ENCODE results near the gene STARD3NL.

- TF ChIP-seq CEBPB (IDR thresholded peaks at IDR 0.05) (no peak), RAD21 (IDR thresholded peaks at IDR 0.05; ENCODE audit: low read depth) (no peak), YY1 (IDR thresholded peaks at IDR 0.05; ENCODE audit: low read depth) (no peak), MAX (IDR thresholded peaks at IDR 0.05) (no peak), FOXM1 (IDR thresholded peaks at IDR 0.05; ENCODE audit: borderline replicate concordance, low read depth) (no peak), EP300 (IDR thresholded peaks at IDR 0.05; ENCODE audit: borderline replicate concordance) (no peak), TAF1 (IDR thresholded peaks at IDR 0.05; ENCODE audit: low read depth) (no peak), TCF12 (IDR thresholded peaks at IDR 0.05; ENCODE audit: low read depth) (no peak), CREB1 (IDR thresholded peaks at IDR 0.05; ENCODE audit: low read depth) (no peak), EGR1 (IDR thresholded peaks at IDR 0.05) (no peak), ZBTB7A (IDR thresholded peaks at IDR 0.05; ENCODE audit: low read depth) (no peak), TEAD4 (IDR thresholded peaks at IDR 0.05) (no peak)
- TF ChIP-seq, protein P1, sequence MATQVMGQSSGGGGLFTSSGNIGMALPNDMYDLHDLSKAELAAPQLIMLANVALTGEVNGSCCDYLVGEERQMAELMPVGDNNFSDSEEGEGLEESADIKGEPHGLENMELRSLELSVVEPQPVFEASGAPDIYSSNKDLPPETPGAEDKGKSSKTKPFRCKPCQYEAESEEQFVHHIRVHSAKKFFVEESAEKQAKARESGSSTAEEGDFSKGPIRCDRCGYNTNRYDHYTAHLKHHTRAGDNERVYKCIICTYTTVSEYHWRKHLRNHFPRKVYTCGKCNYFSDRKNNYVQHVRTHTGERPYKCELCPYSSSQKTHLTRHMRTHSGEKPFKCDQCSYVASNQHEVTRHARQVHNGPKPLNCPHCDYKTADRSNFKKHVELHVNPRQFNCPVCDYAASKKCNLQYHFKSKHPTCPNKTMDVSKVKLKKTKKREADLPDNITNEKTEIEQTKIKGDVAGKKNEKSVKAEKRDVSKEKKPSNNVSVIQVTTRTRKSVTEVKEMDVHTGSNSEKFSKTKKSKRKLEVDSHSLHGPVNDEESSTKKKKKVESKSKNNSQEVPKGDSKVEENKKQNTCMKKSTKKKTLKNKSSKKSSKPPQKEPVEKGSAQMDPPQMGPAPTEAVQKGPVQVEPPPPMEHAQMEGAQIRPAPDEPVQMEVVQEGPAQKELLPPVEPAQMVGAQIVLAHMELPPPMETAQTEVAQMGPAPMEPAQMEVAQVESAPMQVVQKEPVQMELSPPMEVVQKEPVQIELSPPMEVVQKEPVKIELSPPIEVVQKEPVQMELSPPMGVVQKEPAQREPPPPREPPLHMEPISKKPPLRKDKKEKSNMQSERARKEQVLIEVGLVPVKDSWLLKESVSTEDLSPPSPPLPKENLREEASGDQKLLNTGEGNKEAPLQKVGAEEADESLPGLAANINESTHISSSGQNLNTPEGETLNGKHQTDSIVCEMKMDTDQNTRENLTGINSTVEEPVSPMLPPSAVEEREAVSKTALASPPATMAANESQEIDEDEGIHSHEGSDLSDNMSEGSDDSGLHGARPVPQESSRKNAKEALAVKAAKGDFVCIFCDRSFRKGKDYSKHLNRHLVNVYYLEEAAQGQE (IDR thresholded peaks at IDR 0.05; ENCODE audit: low read depth): no peak
Measured at GRCh38 chr7:38142736-38143135, 35.3 kb upstream of the STARD3NL start.

Data from Ishikawa (cell line).